NCI-H2029 (cell line): ENCODE data around the gene POLRMT.
A peak's percentile ranks its signal among the peaks of the same experiment; 100 is the strongest.

Source experiments
- DNase-seq: peaks from one replicate; lab custom pipeline; 2025; lab: John Stamatoyannopoulos, UW

The POLRMT gene

DNA sequence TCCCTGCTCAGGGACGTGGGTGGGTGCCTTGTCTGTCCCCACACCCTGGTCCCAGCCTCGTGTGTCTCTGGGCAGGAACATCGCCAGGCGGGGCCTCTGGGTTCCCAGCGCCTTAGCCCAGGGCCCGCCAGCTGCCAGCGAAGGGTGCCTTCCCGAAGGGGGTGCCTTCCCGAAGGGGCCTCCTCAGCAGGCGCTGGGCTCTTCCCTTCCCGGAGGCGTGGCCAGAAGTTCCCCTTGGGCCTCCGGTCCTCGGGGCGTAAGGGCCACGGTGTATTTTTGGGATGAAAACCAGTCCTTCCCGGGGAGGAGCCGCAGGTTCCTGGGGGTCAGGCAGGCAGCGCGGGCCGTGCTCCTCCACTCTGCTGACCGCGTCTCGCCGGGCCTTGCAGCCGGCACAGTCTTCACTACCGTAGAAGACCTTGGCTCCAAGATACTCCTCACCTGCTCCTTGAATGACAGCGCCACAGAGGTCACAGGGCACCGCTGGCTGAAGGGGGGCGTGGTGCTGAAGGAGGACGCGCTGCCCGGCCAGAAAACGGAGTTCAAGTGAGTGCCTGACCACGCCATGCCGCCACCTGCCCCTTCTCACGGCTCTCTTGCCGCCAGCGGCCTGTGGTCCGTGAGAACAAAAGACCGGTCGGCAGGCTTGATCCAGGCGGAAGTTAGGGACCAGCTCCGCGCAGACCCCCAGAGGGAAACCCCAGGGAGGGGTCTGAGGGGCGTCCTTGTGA lies 54.1 kb downstream of the POLRMT start:
- no peak for DNase-seq

GRCh38 chr19:577439-578392 lies 55.6 kb downstream of the POLRMT start:
- no peak for DNase-seq

- no peak for DNase-seq
Observed at GRCh38 chr19:576768-577438, 56.4 kb downstream of the POLRMT start.

- DNase-seq, result no peak
Observed at GRCh38 chr19:575527-576506, 57.5 kb downstream of the POLRMT start.

DNA sequence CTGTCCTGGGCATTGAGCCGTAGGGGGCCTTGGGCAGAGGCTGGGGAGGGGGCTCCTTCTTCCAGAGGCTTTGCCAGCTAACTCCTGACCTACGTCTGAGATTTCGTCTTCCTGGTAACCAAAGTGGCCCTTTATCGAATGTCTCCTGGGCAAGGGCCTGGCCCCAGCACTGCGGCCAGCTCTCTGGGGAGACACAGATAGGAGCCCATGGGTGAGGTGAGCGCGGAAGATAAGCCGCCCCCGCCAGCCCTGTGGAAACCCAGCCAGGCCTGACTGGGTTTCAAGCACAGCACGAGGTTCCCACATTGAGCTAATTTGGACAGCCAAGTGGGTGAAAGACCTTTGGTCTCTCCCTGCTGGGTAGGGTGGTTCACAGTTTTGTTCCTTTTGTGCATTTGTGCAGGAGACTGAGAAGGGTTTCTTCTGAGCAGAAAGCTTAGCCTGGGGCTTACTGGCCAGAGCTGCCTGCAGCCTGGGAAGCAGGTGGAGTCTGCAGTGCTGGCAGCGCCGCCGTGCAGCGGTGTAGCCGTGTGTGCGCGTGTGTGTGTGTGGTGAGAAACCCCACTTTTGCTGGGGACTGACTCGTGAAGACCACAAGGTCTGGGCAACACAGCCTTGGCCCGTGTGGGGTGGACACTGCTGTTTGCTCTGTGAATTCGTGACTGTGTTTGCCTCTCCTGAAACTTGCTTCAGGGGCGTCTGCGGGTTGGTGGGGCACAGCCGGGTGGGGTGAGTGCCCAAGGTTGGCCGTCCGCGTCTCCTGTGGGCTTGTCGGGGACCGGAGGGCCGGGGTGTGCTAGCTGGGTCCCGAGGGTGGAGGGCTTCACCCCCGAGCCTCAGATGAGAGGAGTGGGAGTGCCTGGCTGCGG lies 58.4 kb downstream of the POLRMT start:
- no peak for DNase-seq

DNA sequence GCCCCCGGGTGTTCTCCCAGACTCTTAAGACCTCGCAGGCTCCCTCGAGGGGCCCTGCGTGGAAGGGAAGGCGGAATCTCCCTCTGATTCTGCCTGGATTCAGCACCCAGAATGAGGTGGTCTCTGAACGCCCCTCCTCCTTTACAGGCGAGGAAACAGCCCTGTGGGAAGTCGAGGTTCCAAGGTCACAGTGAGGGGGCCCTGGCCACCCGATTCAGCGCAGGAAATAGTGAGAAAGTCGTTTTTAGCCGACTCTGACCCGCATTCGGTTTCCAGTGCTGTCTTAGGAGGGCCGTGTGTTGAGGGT lies 59.9 kb downstream of the POLRMT start:
- no peak for DNase-seq

GRCh38 chr19:572743-573518 lies 60.4 kb downstream of the POLRMT start:
- peak; percentile 46 for DNase-seq

GRCh38 chr19:572140-572742 lies 61.1 kb downstream of the POLRMT start, which contains the start of gene BSG:
Gene BSG (plus strand): TSS chr19:572596. CDS start chr19:572635, 39 bp downstream.
- peak; percentile 96 for DNase-seq

- DNase-seq, result no peak
Observed at GRCh38 chr19:571566-571974, 61.8 kb downstream of the POLRMT start.

DNA sequence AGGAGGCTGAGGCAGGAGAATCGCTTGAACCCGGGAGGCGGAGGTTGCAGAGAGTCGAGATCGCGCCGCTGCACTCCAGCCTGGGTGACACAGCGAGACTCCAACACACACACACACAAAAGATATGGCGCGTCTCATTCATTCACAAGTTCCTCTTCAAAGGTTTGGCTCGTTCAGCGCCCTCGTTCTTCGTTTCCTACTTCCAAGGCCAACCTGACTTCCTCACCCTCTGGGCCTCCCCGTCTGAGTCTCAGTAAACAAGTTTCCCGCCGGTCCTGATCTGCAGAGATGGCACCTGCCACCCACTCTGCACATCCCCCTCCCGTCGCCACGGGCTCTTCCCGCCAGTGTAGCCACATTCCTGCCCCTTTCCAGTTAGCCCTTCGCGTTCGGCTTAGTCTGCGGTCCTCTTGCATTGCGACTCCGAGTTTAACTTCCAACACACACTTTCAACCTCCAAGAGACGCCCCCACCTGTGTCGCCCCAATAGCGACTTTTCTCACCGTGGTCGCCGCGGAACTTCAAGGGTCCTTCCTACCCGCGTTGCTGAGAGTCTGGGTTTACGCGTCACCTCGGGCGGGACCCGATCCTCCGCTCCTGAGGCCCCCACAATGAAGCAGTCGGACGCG lies 62.3 kb downstream of the POLRMT start:
- DNase-seq, result peak; percentile 82

DNA sequence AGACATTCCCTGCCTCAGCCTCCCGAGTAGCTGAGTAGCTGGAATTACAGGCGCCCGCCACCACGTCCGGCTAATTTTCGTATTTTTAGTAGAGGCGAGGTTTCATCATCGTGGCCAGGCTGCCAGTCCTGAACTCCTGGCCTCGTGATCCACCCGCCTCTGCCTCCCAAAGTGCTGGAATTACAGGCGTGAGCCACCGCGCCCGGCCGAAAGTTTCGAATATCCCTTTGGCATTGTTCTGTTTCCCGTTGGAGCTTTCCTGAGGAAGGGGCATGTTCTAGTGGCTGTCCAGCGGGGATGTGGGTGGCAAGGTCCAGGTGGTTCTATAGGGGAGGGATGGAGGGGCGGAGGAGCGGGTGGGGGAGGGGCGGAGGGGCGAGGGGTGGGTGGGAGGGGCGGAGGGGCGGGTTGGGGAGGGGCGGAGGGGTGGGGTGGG lies 63.1 kb downstream of the POLRMT start:
- DNase-seq, result no peak

GRCh38 chr19:567296-567900 lies 65.9 kb downstream of the POLRMT start:
- no peak for DNase-seq
